ENCODE measurements around the gene TTC39A.
A peak's percentile ranks its signal among the peaks of the same experiment; 100 is the strongest.

TTC39A gene

DNA sequence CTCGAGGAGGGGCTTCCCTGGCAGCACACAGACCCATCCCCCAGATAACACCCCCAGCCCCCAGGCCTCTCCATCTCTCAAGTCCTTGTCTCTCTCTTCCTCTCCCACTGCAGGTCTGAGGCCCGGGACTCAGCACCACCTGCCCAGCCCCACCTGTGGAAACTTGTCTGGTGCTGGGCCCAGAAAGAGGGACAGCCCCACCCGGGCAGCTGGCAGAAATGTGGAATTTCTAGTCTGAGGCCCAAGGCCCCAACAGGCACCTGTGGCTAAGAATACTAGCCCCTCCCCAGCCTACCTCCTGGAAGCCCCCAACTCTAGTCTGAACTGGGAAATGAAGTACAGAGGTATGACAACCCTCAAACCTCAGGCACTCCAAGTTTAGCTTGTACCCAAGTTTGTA, 15.4 kb downstream of the TTC39A start:
- no peak for DNase-seq (ENCODE audit: low read depth in 3 of 3)

DNA sequence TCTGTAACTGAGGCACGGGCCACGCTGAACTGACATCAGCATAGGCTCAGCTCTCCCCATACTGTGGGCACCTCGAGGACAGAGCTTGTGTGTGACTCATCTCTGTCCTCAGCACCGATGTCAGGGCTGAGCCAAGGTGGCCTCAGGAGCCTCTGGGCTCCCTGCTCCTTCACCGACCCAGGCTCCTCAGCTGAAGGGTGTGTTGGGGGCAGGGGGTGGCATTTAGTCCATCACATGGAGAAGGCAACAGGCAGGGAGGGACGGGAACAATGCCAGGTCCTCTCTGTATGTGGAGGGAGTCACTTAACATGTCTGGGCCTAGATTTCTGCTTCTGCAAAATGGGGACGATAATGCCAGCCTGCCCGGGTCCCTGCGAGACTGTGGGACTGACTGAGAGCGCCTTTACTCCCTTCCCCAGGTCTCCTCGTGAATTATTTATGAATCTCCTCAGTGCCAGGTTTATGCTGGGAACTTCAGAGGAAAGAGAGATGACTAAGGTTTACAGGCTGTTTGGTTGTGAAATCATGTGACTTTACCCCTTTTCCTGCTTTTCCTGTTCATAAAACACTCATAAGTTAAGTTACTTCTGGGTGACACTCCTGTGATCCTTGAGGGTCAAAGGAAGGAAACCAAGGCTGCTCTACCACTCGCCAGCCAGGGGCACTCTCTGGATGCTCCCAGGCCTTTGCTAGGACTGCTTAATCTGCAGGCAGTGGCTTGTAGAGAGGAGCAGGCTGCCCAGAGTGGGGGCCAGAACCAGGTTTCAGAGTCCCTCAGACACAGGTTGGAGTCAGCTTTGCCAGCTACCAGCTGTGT, 16.2 kb downstream of the TTC39A start:
- DNase-seq (ENCODE audit: low read depth in 3 of 3), result no peak

DNA sequence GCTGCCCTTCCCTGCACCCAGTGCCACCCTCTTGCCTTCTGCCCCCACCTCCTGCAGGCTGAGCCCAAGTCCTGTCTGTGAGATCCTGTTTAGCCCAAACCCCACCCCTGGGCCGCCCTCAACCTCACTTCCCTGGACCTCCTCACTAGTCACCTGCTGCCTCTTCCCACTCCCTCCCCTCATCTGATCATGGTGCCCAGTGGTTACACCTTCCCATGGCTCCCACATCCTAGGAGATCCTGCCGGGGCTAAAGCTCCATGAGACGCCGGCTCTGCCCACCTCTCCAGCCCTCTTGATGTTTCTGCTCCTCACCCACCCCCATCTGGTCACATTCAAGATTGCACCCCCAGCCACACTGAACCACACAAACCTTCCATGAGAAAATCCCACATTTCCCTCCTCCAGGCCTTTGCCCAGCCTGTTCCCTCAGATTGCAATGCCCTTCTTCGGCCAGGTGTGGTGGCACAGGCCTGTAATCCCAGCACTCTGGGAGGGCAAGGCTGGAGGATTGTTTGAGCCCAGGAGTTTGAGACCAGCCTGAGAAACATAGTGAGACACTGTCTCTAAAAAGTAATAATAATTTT, 17.0 kb downstream of the TTC39A start:
- no peak for DNase-seq (ENCODE audit: low read depth in 3 of 3)

DNA sequence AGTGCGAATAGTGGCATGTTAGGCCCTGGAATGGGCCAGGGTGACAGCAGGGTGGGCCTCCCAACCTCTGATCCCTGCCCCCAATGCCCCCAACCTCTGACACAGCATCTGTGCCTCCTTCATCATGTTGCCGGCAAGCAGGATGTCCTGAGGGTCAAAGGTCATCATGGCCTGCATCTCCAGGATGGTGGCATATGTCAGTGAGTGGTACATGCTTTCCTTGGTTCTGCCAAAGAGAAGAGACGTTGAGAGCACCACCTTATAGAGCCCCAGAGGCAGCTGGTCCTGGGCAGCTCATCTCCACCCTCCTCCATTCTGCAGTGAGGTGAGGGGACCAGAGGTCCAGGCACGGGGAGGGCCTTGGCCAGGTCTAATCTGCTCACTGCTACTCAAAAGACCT, 17.6 kb downstream of the TTC39A start:
- no peak for DNase-seq (ENCODE audit: low read depth in 3 of 3)

DNA sequence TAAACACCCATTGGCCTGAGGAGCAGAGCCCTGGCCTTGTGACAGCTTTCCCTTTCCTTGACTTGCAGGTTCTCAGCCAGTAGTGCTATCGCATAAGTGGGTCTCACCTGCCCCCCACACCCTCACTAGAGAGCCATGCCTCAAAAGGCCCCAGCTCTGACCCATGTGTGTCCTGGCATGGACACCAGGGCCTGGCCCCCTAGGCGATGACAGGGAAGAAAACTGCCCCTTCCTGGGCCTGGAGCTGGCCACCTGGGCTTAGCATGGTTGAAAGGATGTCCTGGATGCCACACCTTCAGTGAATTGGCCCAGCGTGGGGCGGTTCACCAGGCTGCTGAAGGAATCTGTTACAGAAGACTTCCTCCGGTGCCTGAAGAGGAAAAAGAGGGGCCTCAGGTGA, 18.5 kb downstream of the TTC39A start:
- no peak for DNase-seq (ENCODE audit: low read depth in 3 of 3)

DNA sequence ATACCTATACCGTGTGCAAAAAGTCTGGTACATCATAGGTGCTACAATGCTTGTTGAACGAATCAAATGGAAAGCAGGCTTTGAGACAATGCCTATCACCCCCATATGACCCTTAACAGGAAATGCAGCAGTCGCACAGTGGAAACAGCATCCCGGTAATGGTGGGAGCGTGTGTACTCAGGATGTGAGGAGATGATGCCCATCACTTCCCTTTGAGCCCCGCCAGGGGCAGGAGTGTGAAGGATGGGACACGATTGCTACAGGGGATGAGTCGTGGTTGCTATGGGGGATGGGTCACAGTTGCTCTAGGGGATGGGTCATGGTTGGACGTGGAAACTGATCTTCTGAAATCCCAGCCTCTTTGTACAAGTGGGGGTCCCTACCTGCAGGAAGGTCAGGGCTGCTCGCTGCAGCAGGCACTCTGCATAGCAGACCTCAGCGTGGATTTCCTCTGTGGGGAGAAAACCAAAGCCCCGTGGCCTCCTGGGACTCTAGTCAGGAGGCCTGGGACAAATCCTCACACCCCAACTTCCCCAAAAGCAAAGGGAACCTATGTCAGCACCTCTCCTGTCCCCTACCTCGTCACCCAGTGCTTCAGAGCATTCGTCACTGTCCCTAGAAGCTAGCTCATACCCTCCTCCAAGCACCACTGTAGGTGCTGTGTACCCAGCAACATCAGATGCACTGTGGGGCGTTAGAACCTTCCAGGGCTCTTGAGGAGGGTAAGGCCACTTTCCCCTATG, 19.3 kb downstream of the TTC39A start:
- no peak for DNase-seq (ENCODE audit: low read depth in 3 of 3)

DNA sequence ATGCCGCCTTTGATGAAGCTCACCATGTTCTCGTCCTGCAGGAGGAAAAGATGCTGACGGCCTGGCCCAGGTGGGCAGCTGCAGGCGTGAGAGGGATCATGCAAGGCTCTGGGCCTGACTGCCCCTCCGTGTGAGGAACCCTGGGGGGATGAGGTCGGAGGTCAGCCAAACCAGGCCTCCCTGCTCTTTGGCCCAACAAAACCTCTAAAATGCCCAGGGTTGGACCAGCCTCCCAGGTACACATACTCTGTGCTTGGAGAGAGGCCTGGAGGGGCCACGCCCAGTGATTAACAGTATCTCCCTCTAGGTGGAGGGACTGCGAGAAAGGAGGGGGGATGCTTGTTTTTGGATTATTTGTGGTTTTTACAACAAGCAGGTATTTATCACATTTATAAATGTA, 21.1 kb downstream of the TTC39A start:
- DNase-seq (ENCODE audit: low read depth in 3 of 3), result no peak

DNA sequence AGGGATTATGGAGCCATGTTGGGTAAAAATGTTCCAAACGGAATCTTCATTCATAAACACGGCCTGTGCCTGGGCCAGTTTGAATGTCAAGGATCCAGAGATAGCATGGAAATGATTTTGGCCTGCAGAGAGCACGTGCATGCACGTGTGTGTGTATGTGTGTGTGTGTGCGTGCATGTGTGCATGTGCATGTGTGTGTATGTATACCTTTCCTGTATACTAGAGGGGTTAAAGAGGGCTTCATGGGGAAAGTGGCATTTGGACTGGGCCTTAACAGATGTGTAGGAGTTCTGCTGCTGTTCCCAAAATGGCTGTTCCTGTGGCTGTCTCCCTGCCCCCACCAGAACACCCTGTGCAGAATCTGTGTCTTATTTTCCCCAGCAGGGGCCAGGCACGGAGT, 21.7 kb downstream of the TTC39A start:
- no peak for DNase-seq (ENCODE audit: low read depth in 3 of 3)

DNA sequence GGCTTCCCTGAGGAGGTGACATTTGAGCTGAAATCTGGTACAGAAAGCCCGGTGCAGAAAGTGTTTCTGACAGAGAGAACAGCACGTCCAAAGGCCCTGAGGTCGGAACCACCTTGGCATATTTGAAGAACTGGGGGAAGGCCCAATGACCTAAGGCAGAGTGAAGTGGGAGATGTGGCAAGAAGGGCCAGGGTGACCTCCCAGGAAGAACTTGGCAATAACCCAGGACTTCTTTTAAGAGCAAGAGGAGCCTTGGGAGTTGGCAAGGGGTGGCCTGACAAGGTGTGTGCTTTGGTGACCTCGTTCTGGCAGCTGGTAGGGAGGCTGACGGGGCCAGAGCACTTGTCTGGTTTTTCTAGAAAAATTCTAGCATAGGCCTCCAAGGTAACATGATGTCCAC, 23.4 kb downstream of the TTC39A start:
- DNase-seq (ENCODE audit: low read depth in 3 of 3), result no peak

DNA sequence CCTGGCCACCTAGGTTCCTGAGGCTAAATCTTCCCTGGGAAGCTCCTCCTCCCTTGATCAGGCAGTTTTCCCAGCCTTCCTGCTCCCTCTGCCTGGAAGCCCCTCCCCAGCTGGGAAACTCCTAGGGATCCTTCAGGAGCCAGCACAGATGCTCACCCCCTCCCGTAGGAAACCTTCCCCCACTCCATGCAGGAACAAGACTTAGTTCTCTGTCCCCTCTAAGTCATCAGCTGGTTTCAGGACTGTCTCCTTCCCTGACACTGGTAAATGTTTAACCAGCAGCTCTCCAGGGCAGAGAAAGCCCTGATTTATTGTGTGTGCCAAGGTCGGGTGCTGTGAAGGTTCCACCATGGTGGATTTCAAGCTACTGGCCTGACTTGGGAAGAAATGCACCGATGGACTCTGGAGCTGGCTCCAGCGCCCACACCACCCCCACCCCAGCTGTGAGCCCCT, 25.0 kb downstream of the TTC39A start:
- no peak for DNase-seq (ENCODE audit: low read depth in 3 of 3)

DNA sequence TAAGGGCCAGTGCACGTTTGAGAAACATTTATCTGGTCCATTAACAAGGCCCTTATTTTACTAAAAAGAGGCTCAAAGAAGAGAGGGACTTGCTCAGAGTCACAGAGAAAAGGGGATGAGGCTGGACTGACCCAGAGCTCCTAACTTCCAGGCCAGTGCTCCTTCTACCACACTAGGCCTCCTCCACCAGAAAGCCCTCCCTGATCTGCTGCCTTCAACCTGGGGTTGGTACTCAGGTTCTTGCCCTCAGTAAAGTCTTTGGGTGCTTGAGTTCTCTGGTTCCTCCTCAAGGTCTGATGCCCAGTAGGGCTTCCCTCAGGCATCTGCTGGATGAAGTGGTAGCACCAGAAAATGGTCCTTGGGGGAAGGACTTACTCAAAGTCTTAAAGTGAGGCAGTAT, 26.0 kb downstream of the TTC39A start:
- DNase-seq (ENCODE audit: low read depth in 3 of 3), result no peak

DNA sequence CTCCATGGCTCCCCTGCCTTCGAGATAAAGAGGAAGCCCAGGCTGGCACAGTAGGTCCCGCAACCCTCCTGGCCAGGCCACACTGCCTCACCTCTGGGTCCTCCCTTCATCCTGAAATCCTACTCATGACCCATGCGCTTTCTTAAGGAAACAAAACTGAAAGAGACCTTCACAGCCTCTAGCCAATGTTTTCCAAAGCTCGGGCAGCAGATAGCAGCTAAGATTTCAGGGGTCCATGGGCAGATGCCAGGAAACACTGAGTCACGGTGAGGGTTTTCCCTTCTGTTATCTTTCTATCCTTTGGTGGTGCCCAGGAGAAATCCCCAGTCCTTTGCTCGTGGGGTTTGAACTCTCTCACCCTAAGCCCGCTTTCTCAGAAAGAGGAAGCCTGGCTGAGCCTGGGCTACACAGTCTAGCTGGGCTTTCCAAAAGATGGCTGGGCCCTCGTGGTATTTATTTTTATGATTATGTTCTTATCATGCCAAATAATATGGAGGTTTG, 26.6 kb downstream of the TTC39A start:
- DNase-seq (ENCODE audit: low read depth in 3 of 3), result peak in 1 of 3 experiments; percentile 23

DNA sequence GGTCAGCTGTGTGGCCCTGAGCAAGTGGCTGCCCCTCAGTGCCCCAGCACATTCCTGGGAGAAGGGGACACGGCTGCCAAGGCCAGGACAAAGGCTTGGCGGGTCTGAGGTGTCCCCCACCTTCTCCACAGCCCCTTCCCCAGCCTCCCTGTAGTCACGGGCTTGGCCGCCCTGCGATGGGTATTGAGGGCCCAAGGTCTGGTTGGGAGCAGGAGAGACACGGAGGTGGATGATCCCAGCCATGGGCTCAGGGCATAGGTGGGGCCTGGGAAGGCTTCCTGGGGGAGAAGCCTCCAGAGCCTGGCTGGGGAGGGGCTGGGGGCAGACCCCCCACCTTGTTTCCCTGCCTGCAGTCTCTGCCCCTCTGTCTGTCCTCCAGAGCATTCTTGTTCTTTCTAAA, 27.0 kb downstream of the TTC39A start:
- no peak for DNase-seq (ENCODE audit: low read depth in 3 of 3)

DNA sequence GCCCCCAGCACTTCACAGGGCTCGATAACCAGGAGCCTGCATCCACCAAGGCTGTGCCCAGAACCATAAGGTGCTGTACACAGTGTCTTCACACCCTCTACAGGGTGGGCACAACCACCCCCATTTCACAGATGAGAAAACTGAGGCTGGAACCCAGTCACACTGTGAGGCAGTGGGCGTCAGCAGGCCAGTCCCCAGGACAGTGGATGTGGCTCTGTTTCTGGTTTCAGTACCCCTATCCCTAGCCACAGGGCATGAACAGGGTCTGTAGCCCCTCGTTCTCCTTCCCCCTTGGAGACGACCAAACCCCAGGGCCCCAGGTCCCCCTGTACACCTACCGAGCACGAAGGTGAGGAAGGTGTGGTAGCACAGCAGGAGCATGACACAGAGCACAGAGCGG, 27.6 kb downstream of the TTC39A start:
- DNase-seq (ENCODE audit: low read depth in 3 of 3), result no peak

DNA sequence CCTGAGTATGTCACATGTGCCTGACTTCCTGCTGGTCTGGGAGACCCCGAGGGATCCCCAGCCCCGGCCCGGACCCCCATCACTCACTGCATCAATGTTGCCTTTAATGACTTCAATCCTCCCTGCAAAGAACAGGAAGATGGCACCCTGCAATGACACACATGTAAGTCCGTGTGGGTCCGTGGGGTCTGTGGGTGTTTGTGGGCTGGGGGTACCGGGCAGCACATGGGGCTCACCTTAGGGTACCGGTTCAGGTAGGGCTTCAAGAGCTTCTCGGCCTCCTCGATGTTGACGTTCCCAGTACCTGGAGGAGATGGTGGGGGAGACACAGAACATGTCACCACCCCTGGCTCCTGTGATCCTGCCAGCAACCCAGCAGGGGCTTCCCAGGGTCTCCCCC, 28.1 kb downstream of the TTC39A start:
- no peak for DNase-seq (ENCODE audit: low read depth in 3 of 3)

DNA sequence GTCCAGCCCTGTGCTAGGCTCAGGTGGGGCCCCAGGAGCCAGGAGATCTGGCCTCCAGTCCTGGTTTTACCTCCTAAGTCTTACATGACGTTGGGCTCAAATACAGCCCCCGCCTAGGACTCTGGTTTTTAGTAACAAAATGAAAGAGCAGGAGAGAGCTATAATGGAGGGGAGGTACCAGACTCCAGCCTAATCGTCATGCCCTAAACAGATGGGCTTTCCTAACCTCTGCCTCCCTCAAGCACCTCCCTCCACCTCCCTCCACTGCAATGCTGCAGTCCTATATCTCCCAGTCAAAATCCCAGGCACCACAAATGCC, 28.6 kb downstream of the TTC39A start:
- no peak for DNase-seq (ENCODE audit: low read depth in 3 of 3)

DNA sequence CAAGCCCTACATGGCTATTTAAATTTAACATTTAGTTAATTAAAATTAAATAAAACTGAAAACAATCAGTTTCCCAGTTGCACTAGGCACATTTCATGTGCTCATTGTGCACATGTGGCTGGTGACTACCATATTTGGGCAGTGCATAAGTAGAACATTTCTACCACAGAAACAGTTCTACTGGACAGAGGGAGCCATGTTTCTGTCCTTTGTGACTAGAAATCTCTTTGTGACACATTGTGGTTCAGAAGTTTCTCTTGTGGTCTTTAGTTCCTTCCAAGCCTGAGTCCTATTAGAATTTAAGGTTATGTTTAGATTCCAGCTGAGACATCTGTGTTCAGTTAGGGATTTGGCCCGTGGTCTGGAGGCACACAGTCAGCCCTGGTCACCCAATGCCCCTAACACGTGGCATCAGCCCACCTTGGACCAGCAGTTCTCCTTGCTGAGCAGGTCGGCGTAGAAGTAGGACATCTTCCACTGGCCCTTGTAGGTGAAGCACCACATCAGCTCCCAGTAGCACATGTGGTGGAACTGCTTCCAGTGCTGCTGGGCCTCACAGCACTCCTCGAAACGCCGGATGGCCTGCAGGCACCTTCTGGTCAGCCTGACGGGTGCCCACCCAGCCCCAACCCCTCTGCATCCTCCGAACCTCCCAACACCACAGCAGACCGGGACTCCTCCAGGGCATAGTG, 29.1 kb downstream of the TTC39A start:
- DNase-seq (ENCODE audit: low read depth in 3 of 3), result no peak

DNA sequence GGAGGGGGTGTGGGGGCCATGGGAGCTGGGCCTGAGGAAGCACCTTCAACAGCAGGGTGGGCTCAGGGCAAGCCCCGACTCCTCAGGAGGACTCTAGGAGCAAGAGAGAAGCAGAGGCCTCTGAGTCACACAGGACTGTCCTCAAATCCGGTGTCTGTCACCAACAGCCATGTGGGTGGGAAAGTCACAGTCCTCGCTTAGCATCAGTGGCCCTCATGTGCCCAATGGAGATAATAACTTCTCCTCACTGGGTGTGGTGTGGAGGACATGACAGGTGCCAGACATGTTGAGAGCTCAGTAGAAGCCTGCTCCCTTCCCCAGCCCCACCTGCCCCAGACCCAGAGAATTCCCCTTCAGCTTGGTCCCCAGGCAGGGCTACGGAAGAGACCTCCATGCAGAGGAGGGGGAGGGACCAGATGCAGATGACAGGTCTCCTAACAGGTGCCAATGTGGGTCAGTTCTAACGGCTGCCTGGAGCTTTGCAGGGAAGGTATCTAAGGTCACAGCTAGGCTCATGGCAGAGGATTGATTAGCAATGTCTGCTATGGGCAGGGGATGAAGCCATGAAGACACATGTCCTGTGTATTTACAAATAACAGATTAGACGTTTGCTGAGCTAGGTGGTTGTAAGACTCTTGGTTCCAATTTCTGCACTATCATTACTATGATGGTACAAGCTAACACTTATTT, 30.2 kb downstream of the TTC39A start:
- DNase-seq (ENCODE audit: low read depth in 3 of 3), result no peak

DNA sequence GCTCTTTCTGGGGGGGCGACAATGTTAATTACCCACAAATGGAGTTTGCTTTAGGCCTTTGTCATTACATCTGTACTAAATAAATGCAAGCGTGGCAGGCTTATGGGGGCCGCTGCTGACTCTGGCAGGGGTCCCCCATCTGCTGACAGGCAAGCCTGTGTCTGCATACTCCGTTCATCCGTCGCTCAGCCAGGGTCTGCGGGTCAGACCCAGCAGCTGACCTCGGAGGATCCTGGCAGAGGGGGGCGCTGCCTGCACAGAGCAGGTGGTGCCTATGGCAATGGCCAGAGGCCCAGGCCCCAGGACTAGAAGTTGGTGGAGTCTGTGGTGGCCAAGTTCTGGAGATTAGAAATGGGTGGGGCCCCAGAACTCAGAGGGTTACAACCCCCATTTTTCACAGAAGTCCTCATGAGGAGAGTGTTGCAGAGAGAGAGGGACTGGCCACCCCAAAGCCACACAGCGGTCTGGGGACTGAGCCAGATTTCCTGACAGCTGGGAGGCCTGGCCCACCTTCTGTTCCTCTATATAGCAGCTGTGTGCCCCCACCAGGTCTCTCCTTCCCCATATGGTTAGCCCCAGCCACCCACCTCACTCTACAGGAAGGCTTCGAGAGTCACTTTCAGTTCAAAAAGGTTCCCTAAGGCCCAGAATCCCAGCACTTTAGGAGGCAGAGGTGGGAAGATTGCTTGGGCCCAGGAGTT, 31.0 kb downstream of the TTC39A start:
- DNase-seq (ENCODE audit: low read depth in 3 of 3), result no peak

DNA sequence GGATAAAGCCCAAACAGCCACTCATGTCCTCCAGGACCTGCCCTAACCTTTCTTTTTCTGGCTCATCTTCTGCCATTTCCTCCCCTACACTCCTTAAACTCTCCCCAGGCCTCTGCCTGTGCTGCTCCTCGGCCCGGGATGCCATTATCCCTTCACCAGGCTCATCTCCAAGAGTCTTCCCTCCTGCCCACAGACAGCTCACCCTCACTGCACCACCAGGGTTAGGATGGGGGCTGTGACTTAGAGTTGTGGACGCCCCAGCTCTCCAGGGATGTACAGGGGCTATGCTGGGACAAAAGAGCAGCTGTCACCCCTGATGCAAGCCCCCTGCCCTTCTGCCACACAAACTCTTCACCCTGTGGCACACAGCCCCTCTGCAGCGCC, 32.0 kb downstream of the TTC39A start:
- no peak for DNase-seq (ENCODE audit: low read depth in 3 of 3)
